UCSD-AML1 (cell line): ENCODE results near the gene TAL2.
A peak's percentile ranks its signal among the peaks of the same experiment; 100 is the strongest.
"Not testable (repeated sequence)": the region's sequence is repeated elsewhere in the genome, so short reads cannot be mapped to it uniquely, and the experiment has no call there.

ENCODE experiments used
- DNase-seq: peaks from one replicate; lab custom pipeline; 2025; ENCODE audit not compliant: unreplicated experiment; lab: John Stamatoyannopoulos, UW

The TAL2 gene

DNA sequence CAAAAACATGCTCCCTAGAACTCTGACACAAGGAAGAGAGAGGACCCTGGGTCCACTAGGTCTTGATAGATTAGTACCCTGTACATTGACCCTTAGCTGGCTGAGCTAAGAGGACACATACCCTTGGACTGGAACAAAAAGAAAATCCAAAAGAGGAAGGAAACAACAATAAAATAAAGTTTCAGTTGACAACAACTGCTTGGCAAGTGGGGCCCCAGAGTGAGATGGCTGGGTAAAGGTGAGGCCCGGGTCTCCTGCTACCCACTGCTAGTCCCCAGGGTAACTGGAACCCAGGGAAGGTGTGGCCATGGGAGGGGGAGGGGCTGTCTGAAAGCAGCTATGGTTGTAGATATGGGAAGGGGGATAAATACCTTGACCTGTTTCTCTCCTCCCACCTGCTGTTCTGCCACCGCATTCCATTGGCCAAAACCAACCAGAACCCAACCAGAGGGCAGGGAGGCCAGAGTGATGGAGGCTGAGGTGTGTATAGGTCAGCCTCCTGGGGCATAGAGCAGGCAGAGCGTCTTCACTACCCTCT lies 11.7 kb downstream of the TAL2 start:
- DNase-seq, result no peak

DNA sequence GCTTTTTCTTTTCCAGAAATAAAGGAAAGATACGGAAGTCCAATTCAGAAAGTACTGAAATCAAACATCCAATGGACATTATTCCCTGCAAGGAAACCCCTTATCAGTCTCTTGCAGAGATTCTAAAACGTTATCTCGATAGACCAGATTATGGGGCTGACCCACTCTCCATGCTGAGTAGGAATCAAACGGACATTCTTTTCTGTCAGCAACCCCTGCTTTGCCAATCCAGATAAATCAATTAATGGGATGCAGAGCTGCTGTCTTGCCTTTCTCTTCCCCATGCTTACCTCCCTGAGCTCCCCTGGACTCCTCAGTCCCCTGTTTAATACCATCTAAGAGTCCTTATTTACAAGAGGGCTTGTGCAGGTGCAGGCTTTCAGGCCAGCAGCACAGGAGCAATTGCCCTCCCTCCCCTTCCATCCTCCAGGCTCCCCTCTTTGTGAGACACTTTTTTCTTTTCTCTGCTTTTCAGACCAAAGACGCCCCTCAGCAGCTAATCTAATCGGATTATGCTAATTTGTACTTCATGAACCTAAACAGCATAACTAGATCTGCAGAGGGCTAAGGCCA lies 14.2 kb downstream of the TAL2 start:
- DNase-seq, result no peak

DNA sequence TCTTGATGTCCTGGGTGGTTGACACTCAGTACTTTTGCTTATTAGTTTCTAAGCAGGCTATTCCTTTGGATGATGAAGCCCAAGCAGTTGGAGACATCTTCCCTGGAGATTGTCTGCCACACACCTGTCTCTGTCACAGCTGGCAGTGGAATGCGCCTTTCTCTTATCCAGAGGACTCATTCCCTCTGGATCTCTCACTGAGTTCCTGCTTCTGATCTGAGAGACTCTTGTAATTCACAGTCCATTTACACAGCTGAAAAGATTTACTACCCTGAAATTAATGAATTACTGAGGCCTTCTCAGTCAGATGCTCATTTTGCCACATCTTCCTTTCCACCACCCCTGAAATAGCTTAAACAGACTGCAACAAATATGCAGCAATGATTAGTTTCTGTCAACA lies 15.9 kb downstream of the TAL2 start:
- no peak for DNase-seq

DNA sequence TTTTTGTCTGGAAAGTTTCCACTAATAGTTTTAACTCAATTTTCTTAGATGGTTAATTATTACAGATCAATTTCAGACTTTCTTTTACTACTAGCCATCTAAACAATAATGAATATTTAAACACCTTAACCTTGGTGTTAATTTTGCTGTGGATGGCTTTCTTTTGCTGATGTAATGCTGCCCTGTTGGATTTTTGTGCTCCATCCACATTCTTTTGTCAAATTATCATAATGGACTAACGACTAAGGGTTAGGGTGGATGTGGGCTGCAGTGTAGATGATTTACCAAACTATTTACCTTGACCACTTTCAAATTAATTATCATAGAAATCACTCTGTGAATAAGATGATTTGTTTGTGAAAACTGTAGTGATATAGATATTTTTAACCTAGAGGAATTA lies 16.5 kb downstream of the TAL2 start:
- no peak for DNase-seq

DNA sequence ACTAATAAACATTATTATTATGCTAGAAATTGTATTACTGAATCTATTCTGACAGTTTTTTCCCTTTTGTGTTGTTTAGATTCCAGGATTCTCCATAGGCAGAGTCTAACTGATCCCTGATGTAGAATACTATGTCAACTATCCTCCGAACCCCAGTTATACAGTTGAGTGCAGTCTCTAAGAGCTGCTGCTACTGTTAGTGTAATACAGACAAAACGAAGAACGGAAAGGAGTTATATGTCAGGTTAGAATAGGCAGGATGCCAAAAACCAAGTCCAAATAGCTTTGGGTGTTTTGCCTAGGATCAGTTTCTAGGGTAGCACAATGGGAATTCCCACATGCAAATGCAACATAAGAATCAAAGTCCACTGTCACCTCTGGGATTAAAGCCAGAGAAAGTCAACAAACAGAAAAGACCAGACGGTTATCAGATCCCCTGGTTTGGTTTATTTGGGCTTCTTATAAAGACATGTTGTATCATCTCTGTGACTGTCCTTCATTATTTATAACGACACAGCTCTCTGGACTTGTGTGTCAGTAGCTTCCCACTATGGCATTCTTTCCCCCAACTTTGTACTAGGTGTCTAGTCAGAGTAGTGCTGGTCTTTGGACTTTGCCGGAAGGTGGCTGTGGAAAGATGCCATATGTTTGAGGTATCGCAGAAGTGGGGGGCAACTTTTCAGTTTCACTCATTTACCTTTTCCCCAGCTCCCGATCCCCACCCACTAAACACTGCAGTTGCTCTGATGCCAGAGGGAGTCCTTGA lies 17.2 kb downstream of the TAL2 start:
- DNase-seq, result no peak

DNA sequence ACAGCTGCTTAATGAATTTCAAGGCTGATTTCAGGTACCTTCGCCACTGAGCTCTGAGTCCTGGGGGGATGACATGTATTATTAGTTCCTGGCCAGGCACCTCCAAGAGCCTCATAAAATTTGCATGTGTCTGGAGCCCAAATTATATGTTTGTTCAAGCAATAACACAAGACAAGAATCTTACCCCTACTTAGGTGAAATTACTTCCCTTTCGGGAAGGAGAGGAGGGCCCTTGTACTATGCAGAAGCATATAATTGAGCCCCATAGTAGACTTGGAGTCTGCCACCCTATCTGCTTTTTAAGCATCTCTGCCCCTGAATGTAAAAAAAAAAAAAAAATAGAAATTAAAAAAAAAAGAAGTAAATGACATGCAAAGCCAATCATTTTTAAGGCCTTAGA lies 19.1 kb downstream of the TAL2 start:
- DNase-seq, result no peak

DNA sequence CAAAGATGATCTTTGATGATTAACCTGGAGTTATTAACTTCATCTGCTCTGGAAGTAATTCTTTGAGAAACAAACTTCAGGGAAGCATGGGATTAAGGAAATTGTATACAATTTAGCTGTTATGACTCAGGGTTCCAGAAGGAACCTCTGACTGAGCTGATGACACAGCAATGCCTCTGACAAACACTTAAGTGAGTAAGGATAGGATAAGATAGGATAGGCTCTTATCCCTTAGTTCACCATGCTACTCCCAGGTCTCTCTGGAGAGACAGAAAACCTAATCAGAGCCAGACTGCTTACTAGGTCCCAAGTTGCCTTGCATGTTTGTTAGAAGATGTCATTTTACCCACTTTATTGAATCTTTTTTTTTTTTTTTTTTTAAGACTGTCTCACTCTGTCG lies 19.5 kb downstream of the TAL2 start:
- DNase-seq, result no peak

DNA sequence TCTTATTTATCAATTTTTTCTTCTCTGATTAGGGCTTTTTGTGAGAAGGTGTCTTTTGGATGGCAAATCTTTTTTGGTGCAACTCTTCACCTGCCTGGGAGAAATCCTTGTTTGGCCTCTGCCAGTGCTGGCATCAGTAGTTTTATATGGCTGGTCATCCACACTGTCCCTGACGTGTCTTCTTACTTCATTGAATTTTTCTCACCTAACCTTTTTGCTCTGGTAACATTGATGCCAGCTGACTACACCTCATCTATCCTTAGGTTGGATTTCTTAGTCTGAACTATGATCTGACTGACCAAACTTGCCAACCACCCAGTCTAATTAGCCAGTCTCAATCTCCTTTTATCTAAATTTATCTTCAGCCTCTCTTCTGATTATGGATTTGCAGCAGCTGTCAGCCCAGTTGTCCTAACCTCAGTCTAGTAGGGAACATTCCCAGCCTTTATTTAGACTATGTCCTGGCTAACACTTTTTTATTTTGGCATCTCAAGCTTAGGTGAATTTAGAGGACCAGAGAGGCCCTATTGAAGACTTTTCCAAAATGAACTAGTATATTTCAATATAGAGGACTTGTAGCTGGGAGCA lies 21.5 kb downstream of the TAL2 start:
- DNase-seq, result no peak

DNA sequence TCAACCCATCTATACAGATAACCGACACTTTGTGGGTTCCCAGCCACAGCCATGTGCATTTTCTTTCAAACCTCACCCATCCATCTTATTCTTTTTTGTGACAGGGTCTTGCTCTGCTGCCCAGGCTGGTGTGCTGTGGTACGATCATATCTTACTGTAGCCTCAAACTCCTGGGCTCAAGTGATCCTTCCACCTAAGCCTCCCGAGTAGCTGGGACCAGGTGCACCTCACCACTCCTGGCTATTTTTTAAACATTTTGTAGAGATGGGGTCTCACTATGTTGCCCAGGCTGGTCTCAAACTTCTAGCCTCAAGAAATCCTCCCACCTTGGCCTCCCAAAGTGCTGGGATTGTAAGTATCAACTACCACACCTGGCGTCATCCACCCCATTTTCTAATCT lies 24.7 kb downstream of the TAL2 start:
- DNase-seq, result no peak

DNA sequence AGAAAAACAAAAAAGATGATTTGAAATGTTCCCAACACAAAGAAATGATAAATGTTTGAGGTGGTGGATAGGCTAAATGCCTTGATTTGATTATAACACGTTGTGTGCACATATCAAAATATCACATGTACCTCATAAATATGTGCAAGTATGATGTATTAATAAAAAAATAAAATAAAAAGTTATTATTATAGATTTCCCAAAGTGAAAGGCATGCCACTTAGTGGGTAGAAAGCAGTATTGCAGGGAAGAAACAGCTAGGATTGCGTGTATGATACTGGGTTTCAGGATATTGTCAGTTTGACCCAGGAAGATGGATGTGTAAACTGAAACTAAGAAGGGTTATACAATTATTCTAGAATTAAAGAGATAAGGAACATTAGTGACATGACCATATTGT lies 28.5 kb downstream of the TAL2 start:
- DNase-seq, result no peak

DNA sequence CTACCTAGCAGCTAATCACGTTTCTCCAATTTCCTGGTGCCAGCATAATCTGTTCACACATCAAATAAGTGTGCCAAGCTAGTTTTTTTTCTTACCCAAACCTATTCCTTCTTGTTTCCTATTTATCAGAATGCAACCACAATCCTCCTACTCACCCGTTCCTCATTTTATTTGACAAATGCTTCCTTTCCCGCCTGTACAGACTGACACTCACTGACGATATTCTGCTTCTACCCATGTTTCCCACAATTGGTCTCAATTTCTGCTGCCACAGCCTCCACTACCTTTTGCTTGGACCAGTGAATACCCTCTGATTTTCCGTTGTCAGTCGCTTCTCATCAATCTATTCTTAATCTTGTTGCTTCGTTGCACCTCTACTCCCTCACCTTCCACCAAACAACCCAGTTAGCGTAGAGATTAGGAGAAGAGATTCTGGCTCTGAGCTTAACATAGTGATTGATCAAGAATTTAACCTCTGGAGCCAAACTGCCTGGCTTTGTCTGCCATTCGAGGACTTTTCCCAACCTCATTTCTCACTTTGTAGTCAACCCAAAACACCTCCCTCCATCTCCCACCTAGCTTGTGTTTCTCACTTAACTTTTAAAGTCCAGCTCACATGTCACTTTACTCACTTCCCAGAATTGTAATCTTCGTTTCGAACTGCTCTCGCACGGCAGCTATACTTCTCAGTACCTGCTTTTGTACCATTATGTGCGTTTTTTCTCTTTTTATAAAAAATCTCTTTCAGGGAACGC lies 31.4 kb downstream of the TAL2 start:
- no peak for DNase-seq

DNA sequence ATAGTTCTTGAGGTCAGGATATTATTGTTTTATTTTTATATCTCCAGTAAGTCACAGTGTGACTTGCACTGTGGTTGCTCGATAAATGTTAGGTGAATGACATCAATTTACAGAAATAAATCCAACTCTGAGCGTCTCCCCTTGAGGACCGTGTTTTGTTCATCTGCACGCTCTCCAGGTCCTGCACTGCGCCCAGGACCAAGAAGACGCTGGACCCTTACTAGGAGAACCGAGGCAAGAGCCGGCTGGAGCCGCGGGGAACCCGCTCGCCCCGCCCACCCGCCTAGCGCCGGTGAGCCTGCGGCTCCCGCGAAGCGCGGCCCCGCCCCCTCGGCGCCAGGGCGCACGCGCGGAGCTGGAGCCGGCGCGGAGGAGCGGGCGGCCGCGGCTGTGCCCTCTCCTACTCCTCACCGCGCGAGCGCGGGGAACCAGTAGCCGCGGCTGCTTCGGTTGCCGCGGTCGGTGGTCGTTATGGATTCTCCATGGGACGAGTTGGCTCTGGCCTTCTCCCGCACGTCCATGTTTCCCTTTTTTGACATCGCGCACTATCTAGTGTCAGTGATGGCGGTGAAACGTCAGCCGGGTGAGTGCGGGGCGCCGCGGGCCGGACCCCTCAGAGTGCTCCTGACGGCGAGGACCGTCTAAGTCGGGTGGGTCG lies 32.1 kb downstream of the TAL2 start, which contains the start of gene TMEM38B:
Gene TMEM38B, plus strand, starts transcription at position 352 of the 658 bp plus-strand sequence. Its CDS starts 120 bp downstream, at position 472.
- peak; percentile 86 for DNase-seq

DNA sequence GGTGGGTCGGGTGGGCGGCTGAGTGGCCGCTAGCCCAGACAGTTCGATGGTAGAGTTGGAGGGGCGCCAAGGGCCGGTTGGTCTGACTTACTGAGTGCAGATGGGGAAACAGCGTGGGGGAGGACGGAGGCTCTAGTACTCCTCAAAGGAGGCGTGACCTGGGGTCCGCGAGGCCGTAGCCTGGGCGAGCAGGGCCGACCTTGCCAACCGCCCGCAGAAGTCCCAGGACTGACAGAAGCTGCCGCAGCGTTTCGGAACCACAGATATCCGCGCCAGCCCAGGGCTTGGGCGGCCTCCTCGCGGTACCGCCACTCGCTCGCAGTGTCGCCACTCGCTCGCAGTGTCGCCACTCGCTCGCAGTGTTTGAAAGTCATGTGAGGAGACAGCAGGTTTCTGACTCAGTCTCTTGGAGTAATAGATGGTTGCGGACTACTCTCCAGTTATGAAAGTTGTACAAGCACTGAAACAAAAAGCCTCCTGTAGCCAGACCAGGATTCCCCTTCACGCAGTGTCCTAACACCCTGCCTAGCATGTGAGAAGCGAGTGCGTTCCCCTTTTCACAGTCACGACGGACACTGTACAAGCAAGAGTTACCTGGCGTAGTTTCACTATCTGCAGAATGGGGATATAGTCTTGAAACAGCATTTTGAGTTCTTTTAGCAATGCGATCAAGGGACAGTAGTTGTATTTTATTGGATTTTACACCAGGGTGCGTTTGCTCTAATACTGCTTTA lies 32.8 kb downstream of the TAL2 start:
- DNase-seq, result peak; percentile 68

DNA sequence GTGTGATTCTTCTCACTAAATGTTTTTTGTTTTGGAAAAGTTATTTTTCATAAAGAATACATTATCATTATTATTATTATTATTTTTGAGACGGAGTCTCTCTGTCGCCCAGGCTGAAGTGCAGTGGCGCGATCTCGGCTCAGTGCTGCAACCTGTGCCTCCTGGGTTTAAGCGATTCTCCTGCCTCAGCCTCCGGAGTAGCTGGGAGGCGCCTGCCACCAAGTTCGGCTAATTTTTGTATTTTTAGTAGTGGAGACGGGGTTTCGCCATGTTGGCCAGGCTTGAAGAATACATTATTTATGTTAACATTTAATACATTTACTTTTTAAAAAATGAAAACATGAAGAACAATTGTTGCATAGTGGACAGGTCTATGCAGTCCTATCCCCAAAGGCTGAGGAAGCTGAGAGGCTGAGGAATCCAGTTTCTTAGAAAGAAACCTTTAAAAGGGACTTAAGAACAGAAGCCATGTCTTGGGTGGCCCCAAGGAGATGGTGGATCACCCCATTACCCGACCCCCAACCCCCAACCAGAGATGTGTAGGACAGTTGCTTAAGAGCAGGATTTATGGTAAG lies 34.0 kb downstream of the TAL2 start:
- DNase-seq, result no peak

DNA sequence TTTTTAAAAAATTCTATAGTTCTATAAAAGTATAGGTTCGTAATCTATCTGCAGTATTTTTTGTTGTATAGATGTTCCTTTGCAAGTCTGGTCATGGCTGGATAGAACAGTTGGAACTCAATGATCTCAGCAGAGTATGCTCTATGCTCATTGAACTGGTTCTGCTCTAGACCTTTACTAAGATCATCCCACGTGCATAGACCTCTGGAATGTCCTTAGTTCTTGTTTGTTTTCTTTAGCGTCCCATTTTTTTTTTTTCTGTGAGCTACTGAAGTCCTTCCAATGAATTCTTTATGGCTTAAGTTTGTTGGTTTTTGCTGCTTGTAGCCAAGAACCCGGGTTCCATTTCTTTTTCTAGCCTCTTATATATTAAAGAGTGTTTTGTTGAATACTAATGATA lies 35.6 kb downstream of the TAL2 start:
- DNase-seq, result no peak

DNA sequence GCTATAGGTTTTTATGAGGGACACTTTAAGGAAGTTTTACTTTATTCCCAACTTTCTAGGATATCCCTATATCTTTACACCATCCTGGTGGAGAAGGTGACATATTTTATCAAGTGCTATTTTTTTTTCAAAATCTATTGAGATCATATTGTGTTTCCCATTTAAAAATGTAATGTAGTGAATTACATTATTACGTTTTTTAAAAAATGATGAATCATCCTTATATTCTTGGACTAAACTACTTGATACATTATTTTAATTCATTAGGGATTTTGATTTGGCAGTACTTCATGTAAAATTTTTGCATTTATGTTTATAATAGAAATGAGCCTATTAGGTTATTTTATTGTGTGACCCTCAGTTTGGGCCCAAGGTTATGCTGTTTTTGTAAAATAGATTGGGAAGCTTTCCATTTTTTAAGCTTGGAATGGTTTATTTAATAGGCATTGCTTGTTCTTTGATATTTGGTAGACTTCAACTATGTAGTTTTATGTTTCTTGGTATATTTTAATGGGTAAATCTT lies 36.2 kb downstream of the TAL2 start:
- DNase-seq, result no peak

DNA sequence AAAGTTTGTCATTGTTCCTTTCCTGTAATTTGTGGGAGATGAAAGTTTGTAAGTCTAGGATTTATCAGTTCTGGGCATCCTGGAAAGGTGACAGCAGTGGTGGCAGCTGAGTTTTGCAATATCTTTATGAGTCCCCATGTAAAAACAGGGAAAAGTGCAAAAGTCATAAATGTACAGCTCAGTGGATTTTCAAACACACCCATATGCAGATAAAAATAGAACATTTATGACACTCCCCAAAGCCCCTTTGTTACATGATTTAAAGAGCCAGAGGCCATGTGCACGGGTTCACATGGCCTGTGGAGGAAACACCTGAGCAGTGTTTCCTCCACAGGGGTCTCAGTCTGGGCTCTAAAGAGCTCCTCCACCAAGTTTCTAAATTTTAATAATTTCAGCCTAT lies 38.4 kb downstream of the TAL2 start:
- DNase-seq, result no peak

DNA sequence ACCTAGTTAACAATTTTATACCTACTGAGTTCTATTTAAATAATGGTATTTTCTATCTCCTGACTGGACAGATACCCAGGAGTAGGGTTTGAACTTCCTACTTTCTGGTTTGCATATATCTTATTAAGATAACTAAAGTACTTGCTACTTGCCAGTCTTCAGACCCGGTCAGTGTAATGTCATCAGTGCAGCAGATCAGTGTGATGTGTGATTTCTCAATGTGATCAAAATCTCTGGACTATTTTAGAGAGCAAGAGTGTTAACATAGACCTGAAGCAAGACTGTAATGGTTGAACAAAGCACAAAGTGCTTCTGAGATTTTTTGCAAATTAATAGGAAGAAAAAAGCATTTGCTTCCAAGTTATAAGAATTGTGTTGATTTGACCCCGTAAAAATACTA lies 38.9 kb downstream of the TAL2 start:
- no peak for DNase-seq

DNA sequence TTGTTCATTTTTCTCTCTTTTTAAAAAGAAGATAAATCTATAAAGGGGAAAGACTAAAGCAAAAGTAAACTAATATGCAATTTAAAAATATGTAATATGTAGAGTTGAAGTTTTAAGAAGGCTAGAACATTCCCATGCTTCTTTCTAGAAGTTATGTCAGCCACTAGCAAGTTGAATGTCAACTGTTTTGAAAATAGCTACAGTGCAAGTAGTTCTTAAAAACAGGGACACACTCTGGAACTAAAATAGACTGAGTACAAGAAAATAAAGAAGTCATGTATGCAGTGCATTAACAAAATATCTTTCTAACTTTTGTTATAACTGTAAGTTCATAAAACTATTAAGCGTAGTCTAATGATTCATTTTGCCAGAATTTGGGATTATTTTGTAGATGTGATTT lies 40.0 kb downstream of the TAL2 start:
- DNase-seq, result no peak

DNA sequence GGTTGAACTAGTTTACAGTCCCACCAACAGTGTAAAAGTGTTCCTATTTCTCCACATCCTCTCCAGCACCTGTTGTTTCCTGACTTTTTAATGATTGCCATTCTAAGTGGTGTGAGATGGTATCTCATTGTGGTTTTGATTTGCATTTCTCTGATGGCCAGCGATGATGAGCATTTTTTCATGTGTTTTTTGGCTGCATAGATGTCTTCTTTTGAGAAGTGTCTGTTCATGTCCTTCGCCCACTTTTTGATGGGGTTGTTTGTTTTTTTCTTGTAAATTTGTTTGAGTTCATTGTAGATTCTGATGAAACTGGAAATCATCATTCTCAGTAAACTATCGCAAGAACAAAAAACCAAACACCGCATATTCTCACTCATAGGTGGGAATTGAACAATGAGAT lies 41.4 kb downstream of the TAL2 start:
- DNase-seq, result not testable (repeated sequence)
